IPS DF 6.9 (cell line): ENCODE data around the gene NUMA1.

Experiments
- DNase-seq: peaks from one replicate; pipeline ENCODE4 v3.0.0-alpha.2; 2013; ENCODE audit warnings: low read depth, low spot score
- H3K27ac ChIP-seq: one replicate; pipeline ENCODE4 v1.5.1; 2013; ENCODE audit warnings: low read length, control low read depth
- H3K27me3 ChIP-seq: 2 replicates; pipeline ENCODE4 v1.6.1; 2013; ENCODE audit warnings: mild to moderate bottlenecking, low read length; ENCODE audit not compliant: control insufficient read depth, insufficient read depth
- H3K36me3 ChIP-seq: 2 replicates; pipeline ENCODE4 v1.6.1; 2013; ENCODE audit warnings: low read length; ENCODE audit not compliant: control insufficient read depth, insufficient read depth
- H3K4me1 ChIP-seq: 2 replicates; pipeline ENCODE4 v1.6.1; 2013; ENCODE audit warnings: low read length; ENCODE audit not compliant: control insufficient read depth, insufficient read depth
- H3K4me3 ChIP-seq: 2 replicates; pipeline ENCODE4 v1.5.1; 2013; ENCODE audit warnings: mild to moderate bottlenecking, low read length
- H3K9me3 ChIP-seq: 2 replicates; pipeline ENCODE4 v1.6.1; 2013; ENCODE audit warnings: low read length, inconsistent platforms; ENCODE audit not compliant: control insufficient read depth, insufficient read depth
- whole genome bisulfite sequencing: extraction: QIAGEN DNeasy Blood & Tissue Kit; methylation state at CpG from one replicate; pipeline ENCODE4 v1.1.7; 2013; ENCODE audit warnings: mixed read lengths, missing lambda C conversion rate; ENCODE audit not compliant: insufficient read length, insufficient coverage; 5-methylcytosine and 5-hydroxymethylcytosine counted together

NUMA1 gene

DNA sequence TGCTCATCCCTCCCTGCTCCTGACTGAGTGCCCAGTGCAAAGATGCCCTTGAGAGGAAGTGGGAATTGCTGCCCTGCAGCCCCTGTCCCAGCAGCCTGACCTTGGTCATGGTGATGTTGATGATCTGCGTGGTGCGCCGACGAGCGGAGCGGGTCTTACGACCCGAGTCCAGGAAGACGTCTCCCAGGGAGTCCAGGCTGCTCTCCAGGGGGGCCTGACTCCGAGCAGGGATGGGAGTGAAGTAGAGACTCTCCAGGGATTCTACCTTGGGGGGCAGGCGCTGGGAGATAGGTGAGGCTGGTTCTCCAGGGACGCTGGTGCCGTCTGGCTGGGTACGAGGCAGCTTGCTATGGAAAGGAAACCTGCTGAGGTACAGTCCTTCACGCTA is 73.3 kb downstream of the NUMA1 start:
- Histone ChIP-seq H3K4me1 (no peaks in the 10 kb centered on the region), H3K9me3 (no peaks in the 10 kb centered on the region), H3K27ac (no peak overlapping the region), H3K36me3 (peaks cover 45% of the 10 kb centered on the region), H3K27me3 (no peaks in the 10 kb centered on the region), H3K4me3 (no peak overlapping the region)
- WGBS = no CpG with 5 or more reads among the region's 15 CpGs
- no peak for DNase-seq

DNA sequence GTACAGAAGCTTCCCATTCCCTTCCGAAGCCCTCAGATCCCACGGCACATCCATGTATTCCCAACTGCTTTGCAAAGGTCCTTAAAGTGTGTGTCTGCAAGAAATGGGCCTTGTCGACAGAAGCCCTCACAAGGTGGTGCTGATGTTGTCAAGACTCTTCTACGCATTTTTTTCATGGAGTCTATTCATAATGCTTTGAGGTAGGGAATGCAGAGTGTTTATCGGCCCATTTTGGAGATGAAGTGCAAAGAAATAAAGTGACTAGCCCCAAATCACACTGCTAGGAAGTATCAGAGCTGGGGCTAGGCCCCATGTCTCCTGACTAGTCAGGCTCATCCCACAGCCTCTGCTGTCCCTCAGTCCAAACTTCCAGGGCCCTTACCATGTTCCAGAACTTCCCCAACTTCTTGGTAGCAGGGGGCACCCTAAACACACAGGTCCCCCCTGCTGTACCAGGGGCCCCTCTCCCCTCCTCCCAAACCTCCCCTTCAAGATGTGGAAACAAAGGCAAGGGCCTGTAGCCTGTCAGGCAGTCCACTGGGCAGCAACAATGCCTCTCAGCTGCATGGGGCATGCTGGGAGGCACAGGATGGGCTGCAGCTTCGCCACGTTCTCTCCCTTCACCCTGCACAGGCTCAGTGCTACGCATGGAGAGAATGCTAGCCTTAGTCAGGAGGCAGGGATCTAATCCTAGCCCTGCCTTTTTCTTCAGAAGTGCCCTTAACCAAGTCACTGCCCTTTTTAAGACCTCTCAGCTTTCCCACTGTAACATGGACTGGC is 73.8 kb downstream of the NUMA1 start:
- H3K27me3 ChIP-seq = no peaks in the 10 kb centered on the region
- no CpG with 5 or more reads among the region's 8 CpGs for WGBS
- no peak for DNase-seq
- no peaks in the 10 kb centered on the region for H3K4me1 ChIP-seq
- no peak overlapping the region for H3K4me3 ChIP-seq
- peaks cover 45% of the 10 kb centered on the region for H3K36me3 ChIP-seq
- no peak overlapping the region for H3K27ac ChIP-seq
- H3K9me3 ChIP-seq = no peaks in the 10 kb centered on the region

DNA sequence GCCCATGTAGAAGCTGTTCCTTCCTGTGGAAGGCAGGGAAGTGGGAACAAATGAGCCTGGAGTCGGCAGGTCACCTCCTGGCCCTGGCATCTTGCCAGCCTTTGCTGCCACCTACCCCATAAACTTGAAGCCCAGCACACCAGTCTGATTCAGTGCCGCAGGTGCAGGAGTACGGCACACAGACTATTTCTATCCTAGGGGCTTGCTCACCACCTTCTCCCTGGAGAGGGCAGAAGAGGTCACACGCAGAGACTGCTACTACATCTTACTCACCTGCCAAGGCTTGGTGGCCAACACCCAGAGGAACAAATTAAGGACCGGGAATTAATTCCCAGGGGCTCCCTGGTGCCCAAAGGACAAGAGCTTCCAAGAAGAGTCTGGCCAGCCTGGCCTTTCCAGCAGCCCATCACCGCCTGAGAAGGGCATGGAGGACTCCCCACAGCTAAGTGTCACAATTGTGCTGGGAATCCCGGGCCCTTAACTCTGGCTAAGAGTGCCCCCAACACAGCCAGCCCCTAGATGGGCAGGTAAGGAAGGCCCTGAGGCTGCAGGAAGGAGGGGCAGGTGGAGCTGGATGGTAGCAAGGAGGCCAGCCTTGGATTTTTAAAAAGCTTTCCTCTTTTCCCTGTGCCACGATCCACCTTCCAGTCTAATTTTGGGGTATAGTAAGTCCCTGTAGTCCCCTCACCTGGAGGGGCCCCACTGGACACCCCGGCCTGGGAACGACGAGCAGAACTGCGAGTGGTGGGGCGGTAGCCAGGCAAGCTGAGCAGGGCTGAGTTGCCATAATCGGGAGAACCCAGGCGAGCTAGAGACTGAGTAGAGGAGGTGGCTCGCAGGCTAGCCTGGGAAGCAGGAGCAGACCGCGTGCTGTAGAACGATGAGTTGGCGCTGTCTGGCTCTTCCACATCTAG is 74.7 kb downstream of the NUMA1 start:
- Histone ChIP-seq H3K27ac (no peak overlapping the region), H3K4me1 (no peaks in the 10 kb centered on the region), H3K9me3 (no peaks in the 10 kb centered on the region), H3K36me3 (peaks cover 45% of the 10 kb centered on the region), H3K27me3 (no peaks in the 10 kb centered on the region), H3K4me3 (no peak overlapping the region)
- no peak for DNase-seq
- WGBS = no CpG with 5 or more reads among the region's 20 CpGs

DNA sequence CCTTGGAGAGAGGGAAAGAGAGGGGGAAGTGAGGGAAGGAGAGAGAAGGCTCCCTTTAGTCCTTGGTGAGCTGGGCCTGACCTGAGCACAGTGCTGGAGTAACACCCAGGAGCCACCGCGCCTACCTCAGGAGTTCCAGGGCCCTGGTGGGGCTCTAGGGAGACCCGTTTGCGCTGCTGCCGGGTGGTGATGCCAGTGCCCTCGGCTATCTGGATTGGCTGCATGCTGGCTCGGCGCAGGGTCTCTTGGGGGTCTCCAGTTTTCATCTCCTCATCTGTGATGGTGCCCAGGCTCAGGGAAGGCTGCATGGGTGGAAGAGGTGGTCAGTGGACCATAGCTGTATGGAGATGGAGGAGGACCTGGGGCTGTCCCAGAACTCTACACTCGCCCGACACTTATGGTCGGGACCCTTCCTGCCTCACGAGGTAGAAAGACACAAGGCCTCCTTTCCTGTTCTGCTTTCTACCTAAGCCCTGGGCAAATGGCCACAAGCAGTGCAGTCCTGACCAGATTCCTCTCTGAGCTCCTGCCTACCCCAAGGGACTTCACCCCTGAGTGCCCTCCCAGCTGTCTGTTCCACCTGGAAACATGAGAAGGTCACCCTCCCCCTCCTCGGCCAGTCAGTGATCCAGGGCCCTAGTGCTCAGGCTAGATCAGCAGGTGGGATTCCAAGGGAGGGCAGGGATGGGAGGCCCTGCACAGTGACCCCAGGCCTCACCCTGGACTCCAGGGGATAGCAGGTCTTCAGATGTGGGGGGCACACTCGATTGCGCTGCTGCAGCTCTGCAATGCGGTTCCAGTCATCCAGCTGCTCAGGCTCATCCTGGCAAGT is 75.6 kb downstream of the NUMA1 start:
- no CpG with 5 or more reads among the region's 16 CpGs for WGBS
- Histone ChIP-seq H3K4me1 (no peaks in the 10 kb centered on the region), H3K4me3 (no peak overlapping the region), H3K36me3 (peaks cover 45% of the 10 kb centered on the region), H3K27me3 (no peaks in the 10 kb centered on the region), H3K27ac (no peak overlapping the region), H3K9me3 (no peaks in the 10 kb centered on the region)
- no peak for DNase-seq

DNA sequence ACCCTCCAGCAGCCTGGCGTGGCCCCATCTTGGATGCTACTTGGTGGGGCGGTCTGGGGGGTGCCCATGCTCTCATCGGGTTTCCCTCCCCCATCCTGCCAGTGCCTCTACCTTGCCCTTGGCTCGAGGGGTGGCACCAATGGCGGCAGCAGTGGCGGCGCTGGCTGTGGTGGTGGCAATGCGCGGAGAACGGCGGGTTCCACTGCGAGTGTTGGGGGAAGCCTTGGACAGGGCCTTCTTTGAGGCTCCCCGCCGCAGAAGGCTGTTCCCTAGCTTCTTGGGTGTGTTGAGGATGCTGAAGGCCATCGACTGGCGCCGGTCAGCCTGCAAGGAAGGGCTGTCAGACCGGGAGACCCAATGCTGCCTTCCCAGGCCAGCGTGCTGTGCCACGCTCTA is 76.6 kb downstream of the NUMA1 start:
- Histone ChIP-seq H3K9me3 (no peaks in the 10 kb centered on the region), H3K27me3 (no peaks in the 10 kb centered on the region), H3K36me3 (peaks cover 44% of the 10 kb centered on the region), H3K27ac (no peak overlapping the region), H3K4me1 (no peaks in the 10 kb centered on the region), H3K4me3 (no peak overlapping the region)
- no CpG with 5 or more reads among the region's 20 CpGs for WGBS
- no peak for DNase-seq

DNA sequence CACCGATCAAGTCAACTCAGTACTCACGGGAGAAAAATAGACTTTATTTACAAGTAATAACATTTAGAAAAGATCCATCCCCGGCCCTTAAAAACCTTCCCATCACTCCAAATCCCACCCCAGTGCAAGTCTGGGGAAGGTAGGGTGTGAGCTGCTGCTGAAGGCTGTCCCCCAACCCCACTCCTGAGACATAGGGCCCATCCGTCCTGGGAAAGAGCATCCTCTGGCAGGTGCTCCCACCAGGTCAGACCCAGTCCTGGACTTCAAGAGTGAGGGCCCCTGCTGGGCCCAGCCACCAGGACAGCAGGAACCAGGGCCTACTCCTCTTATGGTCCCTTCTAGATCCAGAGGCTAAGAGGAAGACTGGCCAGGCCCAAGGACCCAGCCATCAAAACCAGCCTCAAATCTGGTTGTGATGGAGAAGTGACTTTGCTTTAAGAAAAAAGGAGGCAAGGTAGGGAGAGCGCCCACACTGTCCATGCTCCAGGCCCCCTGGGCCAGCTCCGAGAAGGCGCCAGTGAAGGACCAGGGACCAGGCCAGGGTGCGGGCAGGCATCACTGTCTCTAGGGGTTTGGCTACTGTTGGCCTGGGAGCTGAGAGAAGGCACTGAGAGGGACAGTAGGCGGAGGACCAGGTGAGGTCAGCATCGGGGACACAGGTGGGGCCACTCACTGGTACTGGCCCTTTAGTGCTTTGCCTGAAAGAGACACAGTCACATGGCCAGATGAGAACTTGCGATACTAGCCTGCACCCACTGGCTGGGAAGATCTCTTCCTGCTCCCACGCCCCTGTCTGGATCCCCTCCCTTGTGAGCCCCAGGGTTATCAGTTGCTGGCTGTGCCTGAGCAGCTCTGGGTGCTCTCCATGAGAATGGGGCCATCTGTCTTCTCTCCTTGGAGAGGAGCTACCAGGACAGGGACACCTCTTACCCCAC is 77.2 kb downstream of the NUMA1 start:
- no peak for DNase-seq
- H3K4me1 ChIP-seq = no peaks in the 10 kb centered on the region
- H3K27me3 ChIP-seq = no peaks in the 10 kb centered on the region
- H3K9me3 ChIP-seq = no peaks in the 10 kb centered on the region
- WGBS = no CpG with 5 or more reads among the region's 12 CpGs
- H3K27ac ChIP-seq = no peak overlapping the region
- H3K36me3 ChIP-seq = peaks cover 40% of the 10 kb centered on the region
- no peak overlapping the region for H3K4me3 ChIP-seq

DNA sequence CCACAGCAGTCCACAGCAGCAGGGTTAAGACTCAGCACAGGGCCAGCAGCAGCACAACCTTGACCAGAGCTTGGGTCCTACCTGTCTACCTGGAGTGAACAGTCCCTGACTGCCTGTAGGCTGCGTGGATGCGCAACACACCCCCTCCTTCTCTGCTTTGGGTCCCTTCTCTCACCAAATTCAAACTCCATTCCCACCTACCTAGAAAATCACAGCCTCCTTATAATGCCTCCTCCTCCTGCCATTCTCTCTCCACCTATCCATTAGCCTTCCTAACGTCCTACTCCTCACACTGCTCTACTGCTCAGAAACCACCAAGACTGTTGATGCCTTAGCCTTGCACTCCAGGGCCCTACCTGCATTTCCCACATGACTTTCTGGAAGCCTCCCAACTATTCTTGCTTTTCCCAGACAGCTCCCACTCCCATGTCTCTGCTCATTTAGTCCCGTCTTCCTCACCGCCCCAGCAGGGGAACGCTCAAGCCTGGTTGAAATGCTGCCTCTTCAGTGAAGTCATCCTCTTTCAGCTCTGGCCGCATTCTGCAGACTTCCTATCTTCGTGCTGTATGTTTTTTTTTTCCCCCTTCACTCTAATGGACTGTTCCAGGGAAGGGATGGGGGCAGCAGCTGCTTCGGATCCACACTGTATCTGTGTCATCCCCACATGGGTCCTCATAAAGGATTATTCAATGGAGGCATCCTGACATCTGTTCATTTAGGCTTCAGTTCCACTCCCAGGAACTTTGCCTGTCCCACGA is 78.3 kb downstream of the NUMA1 start:
- Histone ChIP-seq H3K36me3 (peaks cover 36% of the 10 kb centered on the region), H3K4me1 (no peaks in the 10 kb centered on the region), H3K27me3 (no peaks in the 10 kb centered on the region), H3K27ac (no peak overlapping the region), H3K4me3 (no peak overlapping the region), H3K9me3 (no peaks in the 10 kb centered on the region)
- DNase-seq = no peak
- WGBS = no CpG with 5 or more reads among the region's 10 CpGs

DNA sequence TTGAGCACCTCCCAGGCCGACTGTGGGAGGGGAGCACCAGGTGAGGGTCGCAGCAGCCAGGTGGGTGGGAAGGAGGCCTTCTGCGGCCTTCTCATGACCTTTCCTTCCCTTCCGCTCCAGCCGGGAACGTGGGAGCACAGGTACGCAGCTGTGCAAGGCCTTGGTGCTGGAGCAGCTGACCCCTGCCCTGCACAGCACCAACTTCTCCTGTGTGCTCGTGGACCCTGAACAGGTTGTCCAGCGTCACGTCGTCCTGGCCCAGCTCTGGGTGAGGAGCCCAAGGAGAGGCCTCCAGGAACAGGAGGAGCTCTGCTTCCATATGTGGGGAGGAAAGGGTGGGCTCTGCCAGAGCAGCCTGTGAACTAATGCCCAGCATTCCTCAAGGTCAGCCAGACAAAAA is 79.1 kb downstream of the NUMA1 start:
- Histone ChIP-seq H3K36me3 (peaks cover 29% of the 10 kb centered on the region), H3K4me3 (no peak overlapping the region), H3K27me3 (no peaks in the 10 kb centered on the region), H3K27ac (no peak overlapping the region), H3K4me1 (no peaks in the 10 kb centered on the region), H3K9me3 (no peaks in the 10 kb centered on the region)
- no peak for DNase-seq
- WGBS = no CpG with 5 or more reads among the region's 11 CpGs

DNA sequence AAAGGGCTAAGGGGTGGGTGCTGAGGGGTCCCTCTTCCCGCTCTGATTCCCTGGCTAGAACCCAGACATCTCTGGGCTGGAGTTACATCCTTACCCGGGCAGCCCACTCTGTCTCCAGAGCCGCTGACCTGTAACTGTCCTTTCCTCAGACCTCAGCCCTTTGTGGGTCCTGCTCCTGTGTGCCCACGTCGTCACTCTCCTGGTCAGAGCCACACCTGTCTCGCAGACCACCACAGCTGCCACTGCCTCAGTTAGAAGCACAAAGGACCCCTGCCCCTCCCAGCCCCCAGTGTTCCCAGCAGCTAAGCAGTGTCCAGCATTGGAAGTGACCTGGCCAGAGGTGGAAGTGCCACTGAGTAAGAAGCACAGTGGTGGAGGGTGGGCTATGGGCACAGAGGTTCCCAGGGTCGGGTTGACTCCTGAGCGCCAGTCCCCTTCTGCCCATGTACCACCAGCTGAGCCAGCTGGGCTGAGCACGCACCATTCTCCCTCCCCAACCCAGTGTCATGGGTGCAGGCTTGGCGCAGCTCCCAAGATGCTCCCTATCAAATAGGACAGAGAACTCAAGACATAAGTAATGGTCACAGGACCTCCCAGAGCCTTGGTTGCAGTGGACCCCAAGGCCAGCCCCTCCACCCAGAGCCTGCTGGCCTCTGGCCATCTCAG is 80.0 kb downstream of the NUMA1 start:
- no peak overlapping the region for H3K4me3 ChIP-seq
- H3K27me3 ChIP-seq = no peaks in the 10 kb centered on the region
- peaks cover 24% of the 10 kb centered on the region for H3K36me3 ChIP-seq
- no CpG with 5 or more reads among the region's 10 CpGs for WGBS
- no peak overlapping the region for H3K27ac ChIP-seq
- no peaks in the 10 kb centered on the region for H3K9me3 ChIP-seq
- H3K4me1 ChIP-seq = no peaks in the 10 kb centered on the region
- no peak for DNase-seq
